ENCODE data around the gene DISC1.

- no peak for TF ChIP-seq IKZF5 (CRISPR knock-in tag; IDR thresholded peaks at IDR 0.05)
- no peak for TF ChIP-seq ZNF501 (CRISPR knock-in tag; IDR thresholded peaks at IDR 0.05)
- TF ChIP-seq THAP7 (CRISPR knock-in tag; IDR thresholded peaks at IDR 0.05) = no peak
- TF ChIP-seq YY1 (IDR thresholded peaks at IDR 0.05; ENCODE audit: insufficient read depth, insufficient replicate concordance, low read depth, low read length) = no peak
Measured at GRCh38 chr1:232045139-232045994, 418.8 kb downstream of the DISC1 start.
